AML-193 (cell line): Measurements from ENCODE around the gene GJB4.
"Not testable (repeated sequence)": the region's sequence is repeated elsewhere in the genome, so short reads cannot be mapped to it uniquely, and the experiment has no call there.

Source experiments
- DNase-seq, 2 experiments: peaks; one replicate each; lab custom pipeline; 2025; lab: John Stamatoyannopoulos, UW

GJB4 gene

GRCh38 chr1:34800214-34800613, 40.7 kb downstream of the GJB4 start:
- DNase-seq = no peak

DNA sequence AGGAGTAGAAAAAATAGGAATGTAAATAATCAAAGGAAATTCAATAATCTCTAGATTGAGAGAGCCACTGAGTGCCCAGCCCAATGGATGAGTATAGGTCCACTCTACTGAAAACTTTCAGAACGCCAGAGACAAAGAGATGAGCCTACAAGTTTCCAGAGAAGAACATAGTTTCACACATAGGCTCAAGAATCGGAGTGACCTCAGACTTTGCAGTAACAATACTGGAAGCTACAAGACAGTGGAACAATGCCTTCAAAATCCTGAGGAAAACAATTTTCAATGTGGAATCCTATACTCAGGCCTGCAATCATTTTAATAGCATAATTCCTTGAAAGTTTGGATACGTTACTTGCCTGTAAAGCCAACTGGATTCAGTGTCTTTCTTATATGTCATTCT, 44.2 kb downstream of the GJB4 start:
- no peak for DNase-seq

DNA sequence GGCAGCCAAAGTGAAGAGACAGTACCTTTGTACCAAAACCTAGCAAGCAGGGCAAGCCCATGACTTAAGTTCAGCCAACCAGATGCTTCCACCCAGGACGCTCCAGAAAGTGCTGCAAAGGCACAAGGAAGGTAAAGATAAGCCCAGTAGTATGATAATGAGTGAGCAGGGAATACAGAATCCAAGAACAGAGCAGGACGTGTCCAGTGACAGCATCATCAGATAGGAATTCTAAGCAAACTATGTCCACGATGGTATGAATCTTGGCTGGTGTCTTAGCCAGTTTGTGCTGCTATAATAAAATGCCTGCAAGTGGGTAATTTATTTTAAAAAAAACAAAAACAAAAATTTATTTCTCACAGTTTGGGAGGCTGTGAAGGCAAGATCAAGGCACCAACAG, 46.9 kb downstream of the GJB4 start:
- DNase-seq = no peak

DNA sequence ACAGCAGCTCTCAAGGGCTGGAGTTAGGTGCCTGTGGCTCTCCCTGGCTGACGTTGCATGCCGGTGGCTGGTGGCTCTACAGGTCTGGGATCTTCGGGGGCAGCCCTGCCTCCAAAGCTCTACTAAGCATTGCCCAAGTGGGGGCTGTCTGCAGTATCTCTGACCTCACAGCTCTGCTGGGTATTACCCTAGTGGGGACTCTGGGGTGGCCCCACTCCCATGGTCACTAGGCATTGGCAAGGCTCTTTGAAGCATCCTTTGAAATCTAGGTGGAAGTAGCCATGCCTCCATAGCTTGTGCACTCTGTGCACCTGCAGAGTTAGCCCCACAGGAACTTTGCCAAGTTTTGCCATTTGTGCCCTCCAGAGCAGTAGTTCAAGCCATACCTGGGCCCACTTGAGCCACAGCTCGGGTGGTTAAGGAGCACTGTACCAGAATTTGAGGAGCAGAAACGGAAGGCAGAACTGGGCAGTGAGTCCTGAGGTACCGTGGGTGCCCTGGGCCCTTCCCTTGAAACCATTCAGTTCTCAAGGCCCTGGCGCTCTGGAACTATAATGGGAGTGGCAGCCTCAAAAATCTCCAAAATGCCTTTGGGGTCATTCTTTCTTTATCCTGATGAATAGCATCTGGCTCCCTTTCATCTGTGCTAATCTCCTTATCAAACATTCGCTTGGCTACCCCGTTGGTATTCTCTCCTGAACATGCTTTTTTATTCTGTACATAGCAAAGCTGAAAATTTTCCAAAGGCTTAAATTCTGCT, 48.7 kb downstream of the GJB4 start:
- no peak for DNase-seq

- not testable (repeated sequence) for DNase-seq
Measured at GRCh38 chr1:34810781-34811180, 51.2 kb downstream of the GJB4 start.
